ENCODE measurements around the gene KRTAP9-4. TPM values are rescaled to one million over a fixed set of nuclear protein-coding genes. Genes with fewer than 3 reads are reported as not detected.
"Not testable (repeated sequence)": the region's sequence is repeated elsewhere in the genome, so short reads cannot be mapped to it uniquely, and the experiment has no call there.

The KRTAP9-4 gene
- total RNA-seq, 1 donor from 2014 or later: not detected

DNA sequence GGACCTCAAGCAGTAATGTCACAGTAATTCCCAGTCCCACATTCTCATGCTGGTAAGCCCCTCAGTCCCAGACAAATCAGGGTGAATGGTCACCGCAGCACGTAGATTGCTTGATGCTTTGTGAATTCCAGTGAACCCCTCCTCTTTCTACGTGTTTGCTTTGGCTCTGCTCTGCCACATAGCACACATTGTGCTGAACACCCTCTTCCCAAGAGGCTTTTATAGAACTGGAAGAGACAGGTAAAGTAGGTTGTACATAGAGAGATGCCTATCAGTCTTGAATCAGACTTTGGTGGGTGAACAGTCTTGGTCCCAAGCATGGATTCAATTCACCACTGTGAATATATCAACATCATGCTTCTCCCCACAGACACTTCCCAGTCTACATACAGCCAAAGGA lies 15.1 kb downstream of the KRTAP9-4 start:
- Histone ChIP-seq H3K36me3 (no peaks in the 10 kb centered on the region), H3K9me3 (no peaks in the 10 kb centered on the region), H3K4me1 (no peaks in the 10 kb centered on the region), H3K27ac (no peak overlapping the region), H3K27me3 (no peaks in the 10 kb centered on the region), H3K4me3 (no peak overlapping the region)
- DNase-seq (ENCODE audit: extremely low spot score in 2 of 2): no peak
- intact Hi-C loops (cut with DNase I): no loop called here
- TF ChIP-seq POLR2AphosphoS5 (IDR thresholded peaks at IDR 0.05; ENCODE audit: insufficient read depth in 1 of 2, low read depth in 1 of 2) (no peak), POLR2A (IDR thresholded peaks at IDR 0.05) (no peak)
- TF ChIP-seq, protein P1, sequence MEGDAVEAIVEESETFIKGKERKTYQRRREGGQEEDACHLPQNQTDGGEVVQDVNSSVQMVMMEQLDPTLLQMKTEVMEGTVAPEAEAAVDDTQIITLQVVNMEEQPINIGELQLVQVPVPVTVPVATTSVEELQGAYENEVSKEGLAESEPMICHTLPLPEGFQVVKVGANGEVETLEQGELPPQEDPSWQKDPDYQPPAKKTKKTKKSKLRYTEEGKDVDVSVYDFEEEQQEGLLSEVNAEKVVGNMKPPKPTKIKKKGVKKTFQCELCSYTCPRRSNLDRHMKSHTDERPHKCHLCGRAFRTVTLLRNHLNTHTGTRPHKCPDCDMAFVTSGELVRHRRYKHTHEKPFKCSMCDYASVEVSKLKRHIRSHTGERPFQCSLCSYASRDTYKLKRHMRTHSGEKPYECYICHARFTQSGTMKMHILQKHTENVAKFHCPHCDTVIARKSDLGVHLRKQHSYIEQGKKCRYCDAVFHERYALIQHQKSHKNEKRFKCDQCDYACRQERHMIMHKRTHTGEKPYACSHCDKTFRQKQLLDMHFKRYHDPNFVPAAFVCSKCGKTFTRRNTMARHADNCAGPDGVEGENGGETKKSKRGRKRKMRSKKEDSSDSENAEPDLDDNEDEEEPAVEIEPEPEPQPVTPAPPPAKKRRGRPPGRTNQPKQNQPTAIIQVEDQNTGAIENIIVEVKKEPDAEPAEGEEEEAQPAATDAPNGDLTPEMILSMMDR (IDR thresholded peaks at IDR 0.05): no peak

DNA sequence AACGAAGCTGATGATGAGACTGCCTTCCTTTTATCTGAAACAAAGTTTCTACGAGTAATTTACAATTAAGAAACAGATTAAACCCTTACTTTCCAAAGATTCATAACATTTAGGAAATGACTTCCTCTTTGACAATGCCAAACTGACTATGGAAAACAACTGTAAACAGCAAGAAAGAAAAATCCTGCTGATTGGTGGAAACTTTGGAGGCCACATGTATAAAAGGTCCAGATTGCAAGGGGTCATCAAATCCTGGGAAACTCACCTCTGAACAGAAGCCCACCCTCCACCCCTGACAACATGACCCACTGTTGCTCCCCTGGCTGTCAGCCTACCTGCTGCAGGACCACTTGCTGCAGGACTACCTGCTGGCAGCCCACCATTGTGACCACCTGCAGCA lies 15.6 kb downstream of the KRTAP9-4 start, which contains the start of gene KRTAP9-6:
TSS of gene KRTAP9-6 (plus strand) at position 301 of the 400 bp plus-strand sequence. CDS start at position 301, 0 bp downstream.
- no peak for DNase-seq (ENCODE audit: extremely low spot score in 2 of 2)

DNA sequence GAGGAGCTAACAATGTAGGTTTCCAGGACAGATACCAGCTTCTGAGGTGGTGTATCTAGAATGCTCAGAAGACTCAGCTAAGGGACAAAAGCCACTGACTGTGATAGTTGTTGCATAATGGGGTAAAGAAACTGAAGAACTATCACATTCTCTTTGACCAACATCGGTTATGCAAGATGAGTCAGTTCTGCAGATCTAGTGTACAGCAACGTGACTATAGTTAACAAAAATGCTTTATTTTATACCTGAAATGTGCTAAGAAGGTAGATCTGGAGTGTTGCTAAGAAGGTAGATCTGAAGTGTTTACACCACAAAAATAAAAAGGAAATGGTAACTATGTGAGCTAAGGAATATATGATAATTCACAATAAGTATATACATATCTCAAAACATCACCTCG lies 18.2 kb downstream of the KRTAP9-4 start:
- Histone ChIP-seq H3K4me1 (no peaks in the 10 kb centered on the region), H3K9me3 (no peaks in the 10 kb centered on the region), H3K4me3 (no peak overlapping the region), H3K27ac (no peak overlapping the region), H3K27me3 (no peaks in the 10 kb centered on the region), H3K36me3 (no peaks in the 10 kb centered on the region)
- no peak for DNase-seq (ENCODE audit: extremely low spot score in 2 of 2)
- no peak for TF ChIP-seq POLR2AphosphoS5 (IDR thresholded peaks at IDR 0.05; ENCODE audit: insufficient read depth in 1 of 2, low read depth in 1 of 2)
- no peak for TF ChIP-seq POLR2A (IDR thresholded peaks at IDR 0.05)
- TF ChIP-seq, protein P1 (IDR thresholded peaks at IDR 0.05): no peak
- intact Hi-C loops (cut with DNase I): no loop called here

More for the DNA sequence above, 15.6 kb downstream of the KRTAP9-4 start, which contains the start of gene KRTAP9-6:
- Histone ChIP-seq H3K9me3 (no peaks in the 10 kb centered on the region), H3K4me1 (no peaks in the 10 kb centered on the region), H3K4me3 (no peak within 1 kb of the TSS), H3K36me3 (no peaks in the 10 kb centered on the region), H3K27ac (no peak within 1 kb of the TSS), H3K27me3 (no peaks in the 10 kb centered on the region)
- intact Hi-C loops (cut with DNase I): no loop called here
- TF ChIP-seq, protein P1 (IDR thresholded peaks at IDR 0.05): no peak
- TF ChIP-seq POLR2AphosphoS5 (IDR thresholded peaks at IDR 0.05; ENCODE audit: insufficient read depth in 1 of 2, low read depth in 1 of 2) (no peak), POLR2A (IDR thresholded peaks at IDR 0.05) (no peak)

DNA sequence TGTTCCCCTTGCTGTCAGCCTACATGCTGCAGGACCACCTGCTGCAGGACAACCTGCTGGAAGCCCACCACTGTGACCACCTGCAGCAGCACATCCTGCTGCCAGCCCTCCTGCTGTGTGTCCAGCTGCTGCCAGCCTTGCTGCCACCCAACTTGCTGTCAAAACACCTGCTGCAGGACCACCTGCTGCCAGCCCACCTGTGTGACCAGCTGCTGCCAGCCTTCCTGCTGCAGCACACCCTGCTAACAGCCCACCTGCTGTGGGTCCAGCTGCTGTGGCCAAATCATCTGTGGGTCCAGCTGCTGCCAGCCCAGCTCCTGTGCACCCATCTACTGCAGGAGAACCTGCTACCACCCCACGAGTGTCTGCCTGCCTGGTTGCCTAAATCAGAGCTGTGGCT lies 21.8 kb downstream of the KRTAP9-4 start:
- intact Hi-C loops (cut with DNase I); H3K27me3 ChIP-seq; H3K4me1 ChIP-seq; H3K9me3 ChIP-seq; H3K36me3 ChIP-seq; H3K27ac ChIP-seq; H3K4me3 ChIP-seq; DNase-seq (ENCODE audit: extremely low spot score in 2 of 2): not testable (repeated sequence)

DNA sequence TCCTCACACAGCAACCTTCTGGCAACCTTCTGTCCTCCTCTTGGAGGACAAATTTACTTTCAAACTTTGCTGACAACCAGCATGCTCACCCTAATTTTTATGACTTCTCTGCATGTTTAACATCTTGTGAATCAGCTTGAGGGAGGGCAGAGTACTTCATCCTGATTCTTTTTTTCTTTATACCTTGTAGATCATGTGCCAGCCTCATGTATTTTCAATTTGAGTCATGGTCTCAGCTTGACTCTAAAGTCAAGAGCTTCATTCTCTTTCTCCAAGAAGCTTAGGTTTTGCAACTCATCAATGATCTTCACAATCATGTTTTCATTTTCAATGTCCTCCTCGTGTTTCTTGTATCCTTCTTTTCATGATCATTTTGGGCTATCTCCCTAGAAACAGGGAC lies 22.4 kb downstream of the KRTAP9-4 start:
- H3K36me3 ChIP-seq: no peaks in the 10 kb centered on the region
- no peaks in the 10 kb centered on the region for H3K4me1 ChIP-seq
- TF ChIP-seq, protein P1 (IDR thresholded peaks at IDR 0.05): no peak
- no peak for TF ChIP-seq POLR2AphosphoS5 (IDR thresholded peaks at IDR 0.05; ENCODE audit: insufficient read depth in 1 of 2, low read depth in 1 of 2)
- no peak for TF ChIP-seq POLR2A (IDR thresholded peaks at IDR 0.05)
- no peaks in the 10 kb centered on the region for H3K27me3 ChIP-seq
- no peak for DNase-seq (ENCODE audit: extremely low spot score in 2 of 2)
- no peak overlapping the region for H3K27ac ChIP-seq
- intact Hi-C loops (cut with DNase I): no loop called here
- H3K9me3 ChIP-seq: no peaks in the 10 kb centered on the region
- H3K4me3 ChIP-seq: no peak overlapping the region

DNA sequence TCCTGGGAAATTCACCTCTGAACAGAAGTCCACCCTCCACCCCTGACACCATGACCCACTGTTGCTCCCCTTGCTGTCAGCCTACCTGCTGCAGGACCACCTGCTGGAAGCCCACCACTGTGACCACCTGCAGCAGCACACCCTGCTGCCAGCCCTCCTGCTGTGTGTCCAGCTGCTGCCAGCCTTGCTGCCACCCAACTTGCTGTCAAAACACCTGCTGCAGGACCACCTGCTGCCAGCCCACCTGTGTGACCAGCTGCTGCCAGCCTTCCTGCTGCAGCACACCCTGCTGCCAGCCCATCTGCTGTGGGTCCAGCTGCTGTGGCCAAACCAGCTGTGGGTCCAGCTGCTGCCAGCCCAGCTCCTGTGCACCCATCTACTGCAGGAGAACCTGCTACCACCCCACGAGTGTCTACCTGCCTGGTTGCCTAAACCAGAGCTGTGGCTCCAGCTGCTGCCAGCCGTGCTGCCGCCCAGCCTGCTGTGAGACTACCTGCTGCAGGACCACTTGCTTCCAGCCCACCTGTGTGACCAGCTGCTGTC lies 26.2 kb downstream of the KRTAP9-4 start, which contains the start of gene KRTAP9-7:
TSS of gene KRTAP9-7 (plus strand) at position 51 of the 543 bp plus-strand sequence. CDS start at position 51, 0 bp downstream.
- H3K9me3 ChIP-seq; intact Hi-C loops (cut with DNase I); H3K4me1 ChIP-seq; H3K4me3 ChIP-seq; H3K27ac ChIP-seq; DNase-seq (ENCODE audit: extremely low spot score in 2 of 2); H3K27me3 ChIP-seq; H3K36me3 ChIP-seq: not testable (repeated sequence)
